Thyroid gland (tissue), 4 donors: ENCODE measurements around the gene DVL1.
A peak's percentile ranks its signal among the peaks of the same experiment; 100 is the strongest.

Experiments used
- CTCF ChIP-seq, 6 experiments: fragments of 200-600 bp in 3 of 6; fragments of 450-650 bp in 3 of 6; sonication (generic) in 3 of 6; IDR thresholded peaks; one replicate each; pipeline ENCODE4 v1.5.1; 2016 to 2019; ENCODE audit warnings: antibody characterized with exemption in 6 of 6, mild to moderate bottlenecking in 2 of 6, inconsistent platforms in 1 of 6, moderate library complexity in 1 of 6
- POLR2A ChIP-seq, 2 donors: fragments of 450-650 bp; IDR thresholded peaks; one replicate each; pipeline ENCODE4 v1.6.1; 2017; ENCODE audit warnings: antibody characterized with exemption in 2 of 2, mild to moderate bottlenecking in 2 of 2, moderate library complexity in 1 of 2

DNA sequence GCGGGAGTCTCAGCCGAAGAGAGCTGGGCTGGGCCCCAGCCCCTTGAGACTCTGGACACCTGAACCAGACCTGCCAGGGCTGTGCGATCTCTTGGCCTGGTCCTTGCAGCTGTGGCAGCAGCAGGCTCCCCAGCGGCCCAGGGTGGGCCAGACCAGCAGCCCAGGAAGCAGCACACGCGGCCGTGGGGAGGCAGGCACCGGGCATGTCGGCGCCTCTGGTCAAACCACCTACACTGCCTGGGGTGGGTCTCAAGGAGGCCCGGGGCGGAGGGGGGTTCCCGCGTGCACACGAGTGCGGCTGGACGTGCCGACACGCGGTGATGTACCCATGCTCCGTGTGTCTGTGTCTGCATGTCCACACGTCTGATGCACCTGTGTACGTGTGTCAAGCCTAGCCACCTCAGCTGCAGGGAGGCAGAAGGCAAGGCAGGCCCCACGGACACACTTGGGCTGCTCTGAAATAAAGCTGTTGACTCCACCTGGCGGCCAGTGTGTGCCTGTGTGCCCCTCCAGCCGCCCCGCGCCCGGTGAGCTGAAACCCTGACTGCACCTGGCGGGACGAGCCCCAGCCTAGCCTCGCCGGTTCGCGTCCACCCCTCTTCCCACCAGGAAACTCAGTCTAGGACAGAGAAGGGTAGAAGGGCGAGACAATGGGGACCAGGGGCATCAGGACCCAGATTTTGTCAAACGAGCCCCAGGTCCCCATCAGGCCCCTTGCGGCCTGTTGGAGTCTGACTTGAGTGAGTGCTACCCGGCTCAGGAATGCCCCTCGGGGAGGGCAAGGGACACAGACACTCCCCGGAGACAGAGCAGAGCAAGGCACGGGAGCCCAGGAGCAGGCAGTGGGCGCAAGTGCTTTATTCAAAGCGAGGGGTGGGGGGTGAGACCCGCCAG, 57.4 kb downstream of the DVL1 start:
- TF ChIP-seq CTCF (IDR thresholded peaks at IDR 0.05) = peak; percentile 35 to 88 (median 73)
- no peak for TF ChIP-seq POLR2A (IDR thresholded peaks at IDR 0.05)
